ENCODE measurements around the gene SRD5A1. TPM values are rescaled to one million over a fixed set of nuclear protein-coding genes. Genes with fewer than 3 reads are reported as not detected.

The SRD5A1 gene
- total RNA-seq, 2 experiments from 2014 or later: 16.7 to 32.5 TPM

- no peak overlapping the region for H3K27ac ChIP-seq (ENCODE audit: low read depth, low read length, poor library complexity, severe bottlenecking)
- intact Hi-C loops (cut with micrococcal nuclease; ENCODE audit: unreplicated experiment): no loop called here
- no peaks in the 10 kb centered on the region for H3K9me3 ChIP-seq (ENCODE audit: low read length)
- DNase-seq (ENCODE audit: low spot score): no peak
- no peak for TF ChIP-seq CTCF (conservative IDR thresholded peaks at IDR 0.05; ENCODE audit: low read length)
- no peak for TF ChIP-seq EZH2phosphoT487 (IDR thresholded peaks at IDR 0.05; ENCODE audit: borderline replicate concordance, low read depth, low read length)
- no peaks in the 10 kb centered on the region for H3K9me2 ChIP-seq (ENCODE audit: insufficient read depth, low read length)
- H2AFZ ChIP-seq (ENCODE audit: low read length): peak overlapping the region; percentile 72; the same call in 1 of the 2 replicates
- BruUV-seq (replicated peaks): no TSS peak
- no peaks in the 10 kb centered on the region for H3K79me2 ChIP-seq (ENCODE audit: insufficient read depth, low read depth, low read length)
- CTCF ChIA-PET (ENCODE audit: unreplicated experiment): interaction anchor here (1.0 kb wide), 1 partner anchor 36 kb away, joined by 3 read pairs; no protein-coding TSS in a partner anchor
- no peaks in the 10 kb centered on the region for H3K36me3 ChIP-seq (ENCODE audit: insufficient read depth, low read length)
- POLR2A ChIA-PET: interaction anchor here (0.6 to 2.8 kb wide), 3 partner anchors 19 to 74 kb away, joined by 3 to 8 read pairs (median 4); no protein-coding TSS in a partner anchor
- no peak overlapping the region for H3K4me3 ChIP-seq (ENCODE audit: low read depth, low read length, poor library complexity, severe bottlenecking)
- H4K20me1 ChIP-seq (ENCODE audit: insufficient read depth, low read length): no peaks in the 10 kb centered on the region
- H3K4me1 ChIP-seq (ENCODE audit: insufficient read depth, low read length, poor library complexity, severe bottlenecking): peaks cover 28% of the 10 kb centered on the region
- H3K4me2 ChIP-seq (ENCODE audit: low read length): no peak overlapping the region
Observed at GRCh38 chr5:6708814-6709213, 75.6 kb downstream of the SRD5A1 start.

- TF ChIP-seq EZH2phosphoT487 (IDR thresholded peaks at IDR 0.05; ENCODE audit: borderline replicate concordance, low read depth, low read length): no peak
- Histone ChIP-seq H3K79me2 (ENCODE audit: insufficient read depth, low read depth, low read length) (peaks cover 6% of the 10 kb centered on the region), H3K36me3 (ENCODE audit: insufficient read depth, low read length) (no peaks in the 10 kb centered on the region; the same call in 1 of the 2 replicates), H3K4me1 (ENCODE audit: insufficient read depth, low read length, poor library complexity, severe bottlenecking) (peaks cover 28% of the 10 kb centered on the region), H3K9me3 (ENCODE audit: low read length) (no peaks in the 10 kb centered on the region), H3K4me3 (ENCODE audit: low read depth, low read length, poor library complexity, severe bottlenecking) (no peak overlapping the region), H4K20me1 (ENCODE audit: insufficient read depth, low read length) (peaks cover 4% of the 10 kb centered on the region), H3K27ac (ENCODE audit: low read depth, low read length, poor library complexity, severe bottlenecking) (no peak overlapping the region), H2AFZ (ENCODE audit: low read length) (no peak overlapping the region), H3K9me2 (ENCODE audit: insufficient read depth, low read length) (no peaks in the 10 kb centered on the region), H3K4me2 (ENCODE audit: low read length) (no peak overlapping the region)
- POLR2A ChIA-PET: interaction anchor here (2.1 kb wide), 1 partner anchor 10 kb away, joined by 9 read pairs; no protein-coding TSS in a partner anchor
- intact Hi-C loops (cut with micrococcal nuclease; ENCODE audit: unreplicated experiment): no loop called here
- no peak for DNase-seq (ENCODE audit: low spot score)
- CTCF ChIA-PET (ENCODE audit: unreplicated experiment): no interaction called here
- BruUV-seq (replicated peaks): no TSS peak
Observed at GRCh38 chr5:6710070-6710469, 76.8 kb downstream of the SRD5A1 start.

GRCh38 chr5:6710551-6711318, 77.5 kb downstream of the SRD5A1 start:
- H3K4me1 ChIP-seq (ENCODE audit: insufficient read depth, low read length, poor library complexity, severe bottlenecking): peaks cover 34% of the 10 kb centered on the region
- no peak overlapping the region for H3K4me3 ChIP-seq (ENCODE audit: low read depth, low read length, poor library complexity, severe bottlenecking)
- no peak for TF ChIP-seq EZH2phosphoT487 (IDR thresholded peaks at IDR 0.05; ENCODE audit: borderline replicate concordance, low read depth, low read length)
- TF ChIP-seq CTCF (conservative IDR thresholded peaks at IDR 0.05; ENCODE audit: low read length): no peak
- no peaks in the 10 kb centered on the region for H3K9me2 ChIP-seq (ENCODE audit: insufficient read depth, low read length)
- no peak overlapping the region for H2AFZ ChIP-seq (ENCODE audit: low read length)
- POLR2A ChIA-PET: interaction anchor here (1.0 to 2.1 kb wide), 3 partner anchors 11 to 18 kb away, joined by 6 to 9 read pairs (median 8); no protein-coding TSS in a partner anchor
- CTCF ChIA-PET (ENCODE audit: unreplicated experiment): no interaction called here
- H3K79me2 ChIP-seq (ENCODE audit: insufficient read depth, low read depth, low read length): peaks cover 12% of the 10 kb centered on the region
- peaks cover 6% of the 10 kb centered on the region for H3K36me3 ChIP-seq (ENCODE audit: insufficient read depth, low read length)
- H3K27ac ChIP-seq (ENCODE audit: low read depth, low read length, poor library complexity, severe bottlenecking): no peak overlapping the region
- no peak overlapping the region for H3K4me2 ChIP-seq (ENCODE audit: low read length)
- no TSS peak for BruUV-seq (replicated peaks)
- DNase-seq (ENCODE audit: low spot score): no peak
- H4K20me1 ChIP-seq (ENCODE audit: insufficient read depth, low read length): peaks cover 11% of the 10 kb centered on the region
- no peaks in the 10 kb centered on the region for H3K9me3 ChIP-seq (ENCODE audit: low read length)
- intact Hi-C loops (cut with micrococcal nuclease; ENCODE audit: unreplicated experiment): no loop called here

Measured in OCI-LY7 (cell line).